SK-N-SH (cell line): ENCODE results near the gene ENPP7. TPM values are rescaled to one million over a fixed set of nuclear protein-coding genes. Genes with fewer than 3 reads are reported as not detected.

Experiments used
- CTCF ChIA-PET: fragments of 300-600, 350-600 bp; formaldehyde crosslinking; extraction: SDS; loops from one replicate; lab custom pipeline; 2021; lab: Yijun Ruan, JAX
- POLR2A ChIA-PET: fragments of 350-600 bp; sonication (Branson Sonifier 250); formaldehyde crosslinking; extraction: SDS; loops from one replicate; lab custom pipeline; 2020; ENCODE audit warnings: antibody characterized with exemption, inconsistent platforms; lab: Yijun Ruan, JAX
- DNase-seq: peaks from one replicate; pipeline ENCODE4 v3.0.0; 2012
- H2AFZ ChIP-seq: fragments of 200-600 bp; sonication (generic); 2 replicates; pipeline ENCODE4 v1.8.1; 2016; ENCODE audit warnings: antibody characterized with exemption, mild to moderate bottlenecking, low read depth
- H3F3A ChIP-seq: fragments of 200-600 bp; sonication (generic); replicated peaks from 2 replicates; pipeline ENCODE3; 2016; ENCODE audit warnings: antibody characterized with exemption, mild to moderate bottlenecking; ENCODE audit not compliant: insufficient read depth
- H3K27ac ChIP-seq, 2 experiments: fragments of 200-500 bp in 1 of 2; fragments of 200-600 bp in 1 of 2; sonication (Bioruptor generic) in 1 of 2; sonication (generic), shearing (Covaris generic) in 1 of 2; 2 replicates each; pipeline versions ENCODE4 v1.5.1 to v1.6.1; 2014 to 2016; ENCODE audit warnings: low read depth in 2 of 2, inconsistent platforms in 1 of 2, low read length in 1 of 2, mild to moderate bottlenecking in 1 of 2, mixed read lengths in 1 of 2
- H3K27me3 ChIP-seq: fragments of 200-600 bp; sonication (generic), shearing (Covaris generic); 2 replicates; pipeline ENCODE4 v1.6.1; 2016; ENCODE audit warnings: mixed run types; ENCODE audit not compliant: insufficient read depth
- H3K36me3 ChIP-seq, 2 experiments: fragments of 200-500 bp in 1 of 2; fragments of 200-600 bp in 1 of 2; sonication (Bioruptor generic) in 1 of 2; sonication (generic) in 1 of 2; replicated peaks in 1 of 2; 2 replicates each; pipeline versions ENCODE3 to v1.5.1; 2014 to 2016; ENCODE audit warnings: low read length in 1 of 2, mild to moderate bottlenecking in 1 of 2; ENCODE audit not compliant: insufficient read depth in 2 of 2, control insufficient read depth in 1 of 2
- H3K4me1 ChIP-seq, 2 experiments: fragments of 200-500 bp in 1 of 2; fragments of 200-600 bp in 1 of 2; sonication (Bioruptor generic) in 1 of 2; sonication (generic), shearing (Covaris generic) in 1 of 2; 2 replicates each; pipeline versions ENCODE4 v1.5.1 to v1.6.1; 2014 to 2016; ENCODE audit warnings: low read depth in 1 of 2, low read length in 1 of 2, mixed run types in 1 of 2; ENCODE audit not compliant: insufficient read depth in 2 of 2, control insufficient read depth in 1 of 2
- H3K4me2 ChIP-seq: fragments of 200-600 bp; sonication (generic), shearing (Covaris generic); 2 replicates; pipeline ENCODE4 v1.6.1; 2017; ENCODE audit warnings: mixed run types
- H3K4me3 ChIP-seq, 2 experiments: fragments of 200-500 bp in 1 of 2; fragments of 200-600 bp in 1 of 2; sonication (Bioruptor generic) in 1 of 2; sonication (generic), shearing (Covaris generic) in 1 of 2; 2 replicates each; pipeline versions ENCODE4 v1.5.1 to v1.8.1; 2014 to 2016; ENCODE audit warnings: low read depth in 2 of 2, inconsistent platforms in 1 of 2, low read length in 1 of 2, mild to moderate bottlenecking in 1 of 2, mixed read lengths in 1 of 2, moderate library complexity in 1 of 2
- H3K79me2 ChIP-seq: fragments of 200-600 bp; sonication (generic); 2 replicates; pipeline ENCODE4 v1.8.1; 2017; ENCODE audit warnings: mild to moderate bottlenecking; ENCODE audit not compliant: insufficient read depth
- H3K9ac ChIP-seq: fragments of 200-600 bp; sonication (generic); 2 replicates; pipeline ENCODE4 v1.6.1; 2017; ENCODE audit warnings: mixed run types
- H3K9me2 ChIP-seq: fragments of 200-600 bp; sonication (generic); 2 replicates; pipeline ENCODE4 v1.6.1; 2017; ENCODE audit warnings: mixed run types
- H3K9me3 ChIP-seq: fragments of 200-600 bp; sonication (generic); 2 replicates; pipeline ENCODE4 v1.6.1; 2017; ENCODE audit warnings: mixed run types, mild to moderate bottlenecking, moderate library complexity
- H4K20me1 ChIP-seq: fragments of 200-600 bp; sonication (generic); 2 replicates; pipeline ENCODE4 v1.6.1; 2017; ENCODE audit warnings: mild to moderate bottlenecking, mixed run types; ENCODE audit not compliant: insufficient read depth
- ELF1 ChIP-seq: IDR thresholded peaks from 2 replicates; pipeline ENCODE4 v1.4.0; 2012
- GABPA ChIP-seq: IDR thresholded peaks from 2 replicates; pipeline ENCODE4 v1.4.0; 2012; ENCODE audit warnings: low read depth, mild to moderate bottlenecking
- MAX ChIP-seq: IDR thresholded peaks from 2 replicates; pipeline ENCODE4 v1.4.0; 2012; ENCODE audit warnings: low read depth
- MEF2A ChIP-seq: IDR thresholded peaks from 2 replicates; pipeline ENCODE4 v1.4.0; 2012; ENCODE audit warnings: low read depth, borderline replicate concordance
- NFIC ChIP-seq: IDR thresholded peaks from 2 replicates; pipeline ENCODE4 v1.4.0; 2012; ENCODE audit warnings: borderline replicate concordance
- NRF1 ChIP-seq: IDR thresholded peaks from 2 replicates; pipeline ENCODE4 v1.6.1; 2012; ENCODE audit warnings: low read depth, mild to moderate bottlenecking, low read length
- REST ChIP-seq: IDR thresholded peaks from 2 replicates; pipeline ENCODE4 v1.6.1; 2012; ENCODE audit warnings: mild to moderate bottlenecking, low read depth, low read length, moderate library complexity
- SMC3 ChIP-seq: IDR thresholded peaks from 2 replicates; pipeline ENCODE4 v1.6.1; 2012; ENCODE audit warnings: low read depth, low read length, improper control_type of control experiment
- YY1 ChIP-seq: IDR thresholded peaks from 2 replicates; pipeline ENCODE4 v1.4.0; 2012; ENCODE audit warnings: low read depth, mild to moderate bottlenecking
- WGBS: methylation state at CpG from one replicate; pipeline ENCODE4 v1.1.6; 2017; ENCODE audit warnings: low lambda C conversion rate; 5-methylcytosine and 5-hydroxymethylcytosine counted together
- polyA plus RNA-seq, 3 experiments: library from polyadenylated mRNA; depleted of rRNA; stranded (reverse); fragments of >200 nt; gene quantifications; 2 replicates each; pipeline ENCODE4 v1.2.3, GENCODE V29; 2012
- TF ChIP-seq, protein P1 (sequence below): IDR thresholded peaks from 2 replicates; pipeline ENCODE4 v1.4.0; 2012; ENCODE audit warnings: low read depth, borderline replicate concordance

ENPP7 gene
- polyA plus RNA-seq, 1 of the 3 experiments (the other 2 are of a cell fraction) = not detected

DNA sequence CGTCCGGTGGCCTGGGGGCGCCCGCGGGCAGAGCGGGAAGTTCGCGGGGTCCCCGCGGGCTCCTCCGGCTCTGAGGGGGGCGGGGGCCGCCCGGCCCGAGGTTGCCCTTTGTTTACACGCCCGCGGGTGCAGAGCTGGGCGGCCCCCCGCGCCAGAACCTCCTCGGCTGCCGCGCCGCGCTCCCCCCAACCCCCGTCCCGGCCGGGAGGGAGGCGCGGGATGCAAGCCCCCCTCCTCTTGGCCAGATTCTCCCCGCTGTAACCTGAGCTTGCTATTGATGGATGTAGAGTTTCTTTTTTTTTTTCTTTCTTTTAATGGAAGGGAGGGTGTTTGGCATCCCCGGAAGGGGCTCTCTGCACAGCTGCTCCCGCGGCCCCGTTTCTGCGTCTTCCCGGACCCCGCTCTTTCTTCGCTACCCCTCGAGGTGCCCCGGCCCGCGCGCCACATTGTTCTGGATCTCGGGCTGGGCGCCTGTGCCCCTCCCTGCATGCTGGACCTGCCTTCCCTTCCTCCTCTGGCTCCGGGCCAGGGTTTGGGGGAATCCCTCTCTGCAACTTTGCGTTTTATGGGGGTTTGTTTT is 47.9 kb downstream of the ENPP7 start:
- peak overlapping the region; percentile 7 to 83; a peak in 2 of 4 replicates for H3K27ac ChIP-seq
- H2AFZ ChIP-seq = peak overlapping the region; percentile 72
- peaks cover 17% of the 10 kb centered on the region for H3K27me3 ChIP-seq
- ChIA-PET POLR2A (interaction anchor here (1.1 to 2.1 kb wide), 8 partner anchors 8 to 62 kb away, joined by 4 to 10 read pairs (median 7); partner anchors contain the start of genes CBX4 and CBX8), CTCF (interaction anchor here (0.7 to 6.6 kb wide), 16 partner anchors 9 to 229 kb away, joined by 3 to 82 read pairs (median 4); partner anchors contain the start of genes CBX4 and CBX8)
- H3K4me1 ChIP-seq = peaks cover 0 to 20% of the 10 kb centered on the region in 2 experiments; a peak in 3 of 4 replicates
- TF ChIP-seq YY1 (no peak), NFIC (peak; percentile 90), GABPA (no peak), MEF2A (no peak), MAX (no peak; the same call in 1 of the 2 replicates), ELF1 (no peak), REST (no peak)
- TF ChIP-seq, protein P1, sequence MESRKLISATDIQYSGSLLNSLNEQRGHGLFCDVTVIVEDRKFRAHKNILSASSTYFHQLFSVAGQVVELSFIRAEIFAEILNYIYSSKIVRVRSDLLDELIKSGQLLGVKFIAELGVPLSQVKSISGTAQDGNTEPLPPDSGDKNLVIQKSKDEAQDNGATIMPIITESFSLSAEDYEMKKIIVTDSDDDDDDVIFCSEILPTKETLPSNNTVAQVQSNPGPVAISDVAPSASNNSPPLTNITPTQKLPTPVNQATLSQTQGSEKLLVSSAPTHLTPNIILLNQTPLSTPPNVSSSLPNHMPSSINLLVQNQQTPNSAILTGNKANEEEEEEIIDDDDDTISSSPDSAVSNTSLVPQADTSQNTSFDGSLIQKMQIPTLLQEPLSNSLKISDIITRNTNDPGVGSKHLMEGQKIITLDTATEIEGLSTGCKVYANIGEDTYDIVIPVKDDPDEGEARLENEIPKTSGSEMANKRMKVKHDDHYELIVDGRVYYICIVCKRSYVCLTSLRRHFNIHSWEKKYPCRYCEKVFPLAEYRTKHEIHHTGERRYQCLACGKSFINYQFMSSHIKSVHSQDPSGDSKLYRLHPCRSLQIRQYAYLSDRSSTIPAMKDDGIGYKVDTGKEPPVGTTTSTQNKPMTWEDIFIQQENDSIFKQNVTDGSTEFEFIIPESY = no peak
- peaks cover 11% of the 10 kb centered on the region for H3F3A ChIP-seq
- peak overlapping the region; percentile 79 for H3K9ac ChIP-seq
- WGBS = under 1% methylated on average over 23 of the region's 49 CpGs
- H3K79me2 ChIP-seq = peaks cover 36% of the 10 kb centered on the region
- H3K9me3 ChIP-seq = no peaks in the 10 kb centered on the region
- peak overlapping the region; percentile 84 to 93 for H3K4me3 ChIP-seq
- no peaks in the 10 kb centered on the region for H3K9me2 ChIP-seq
- peak; percentile 87 for DNase-seq
- H3K4me2 ChIP-seq = peak overlapping the region; percentile 94
- H3K36me3 ChIP-seq = peaks cover 8 to 37% of the 10 kb centered on the region in 2 experiments
- H4K20me1 ChIP-seq = peaks cover 18% of the 10 kb centered on the region; the same call in 1 of the 2 replicates

- Histone ChIP-seq H3K9me2 (no peaks in the 10 kb centered on the region), H3K4me1 (peaks cover 0 to 20% of the 10 kb centered on the region in 2 experiments; a peak in 3 of 4 replicates), H3K4me2 (peak overlapping the region; percentile 94), H3K9ac (peak overlapping the region; percentile 79), H3F3A (peaks cover 11% of the 10 kb centered on the region), H3K27me3 (peaks cover 12% of the 10 kb centered on the region), H2AFZ (peak overlapping the region; percentile 72; the same call in 1 of the 2 replicates), H3K36me3 (peaks cover 8 to 42% of the 10 kb centered on the region in 2 experiments), H3K27ac (peak overlapping the region in 1 of 2 experiments; percentile 83; a peak in 2 of 4 replicates), H3K9me3 (no peaks in the 10 kb centered on the region), H3K79me2 (peaks cover 36% of the 10 kb centered on the region), H4K20me1 (peaks cover 20% of the 10 kb centered on the region; the same call in 1 of the 2 replicates), H3K4me3 (peak overlapping the region; percentile 84 to 93)
- peak; percentile 73 for DNase-seq
- 25% methylated on average over 10 of the region's 17 CpGs for WGBS
- ChIA-PET CTCF (interaction anchor here (1.0 to 6.6 kb wide), 14 partner anchors 8 to 229 kb away, joined by 3 to 82 read pairs (median 8); partner anchors contain the start of genes CBX4 and CBX8), POLR2A (interaction anchor here (0.6 to 2.1 kb wide), 9 partner anchors 8 to 61 kb away, joined by 3 to 10 read pairs (median 6); partner anchors contain the start of genes CBX4 and CBX8)
- TF ChIP-seq NRF1 (0 out of 2 replicates have a peak, but pooled peaks have one; percentile 0), SMC3 (no peak), NFIC (peak; percentile 1; the same call in 1 of the 2 replicates)
Measured at GRCh38 chr17:79779084-79779529, 48.4 kb downstream of the ENPP7 start.
